ENCODE results near the gene ATG16L2.

DNA sequence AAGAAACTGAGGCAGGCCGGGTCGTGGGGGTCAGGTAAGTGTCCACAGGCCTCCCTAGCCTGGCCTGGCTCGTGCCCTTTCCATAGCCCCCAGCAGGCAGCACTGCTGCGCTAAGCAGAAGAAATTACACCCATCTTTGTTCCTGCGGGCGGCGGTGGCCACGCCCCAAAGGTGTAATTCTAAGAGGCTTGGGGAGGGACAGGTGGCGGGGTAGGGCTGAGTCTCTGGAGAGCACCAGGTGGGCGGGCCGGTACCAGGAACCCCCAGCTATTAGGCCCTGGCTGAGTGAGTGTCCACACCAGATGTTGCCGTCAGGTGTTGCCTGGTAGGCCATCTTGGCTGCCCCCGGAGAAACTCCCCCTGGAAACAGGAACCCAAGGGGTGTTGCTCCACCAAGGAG is 49.7 kb upstream of the ATG16L2 start:
- TF ChIP-seq POLR2A (IDR thresholded peaks at IDR 0.05), result no peak
- TF ChIP-seq CTCF (IDR thresholded peaks at IDR 0.05), result no peak

All from tibial nerve (tissue), 3 donors.